MM.1S (cell line): Measurements from ENCODE around the gene LNX2.

ENCODE experiments used
- EZH2 ChIP-seq: fragments of 300-600 bp; sonication (generic); optimal IDR thresholded peaks from 2 replicates; pipeline ENCODE3; 2017; ENCODE audit warnings: low read depth, mild to moderate bottlenecking, antibody characterized with exemption, low read length, mixed read lengths
- EZH2phosphoT487 ChIP-seq: fragments of 300-600 bp; sonication (generic); IDR thresholded peaks from 2 replicates; pipeline ENCODE4 v1.6.1; 2018; ENCODE audit warnings: antibody characterized with exemption, low read length
- TF ChIP-seq, protein P1 (sequence below): fragments of 300-600 bp; sonication (generic); IDR thresholded peaks from 2 replicates; pipeline ENCODE4 v1.5.1; 2016; ENCODE audit warnings: antibody characterized with exemption, low read length, mixed read lengths

DNA sequence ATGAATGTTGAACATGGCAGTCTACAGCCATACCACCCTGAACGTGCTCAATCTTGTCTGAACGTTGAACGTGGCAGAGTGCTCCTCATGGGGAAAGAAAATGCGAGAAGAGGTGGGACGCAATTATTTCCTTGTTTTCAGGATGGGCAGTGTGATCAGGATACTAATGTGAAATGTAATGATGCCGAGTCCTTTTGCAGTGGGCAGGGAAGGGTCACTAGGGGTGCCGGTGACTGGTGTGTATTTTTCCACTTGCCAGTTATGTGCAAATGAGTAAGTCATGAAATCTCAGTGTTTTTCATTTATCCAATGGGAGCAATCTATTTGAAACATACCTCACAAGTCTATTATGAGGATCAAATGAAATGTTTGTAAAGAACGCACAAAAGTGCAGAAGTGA, 84.8 kb downstream of the LNX2 start:
- TF ChIP-seq, protein P1, sequence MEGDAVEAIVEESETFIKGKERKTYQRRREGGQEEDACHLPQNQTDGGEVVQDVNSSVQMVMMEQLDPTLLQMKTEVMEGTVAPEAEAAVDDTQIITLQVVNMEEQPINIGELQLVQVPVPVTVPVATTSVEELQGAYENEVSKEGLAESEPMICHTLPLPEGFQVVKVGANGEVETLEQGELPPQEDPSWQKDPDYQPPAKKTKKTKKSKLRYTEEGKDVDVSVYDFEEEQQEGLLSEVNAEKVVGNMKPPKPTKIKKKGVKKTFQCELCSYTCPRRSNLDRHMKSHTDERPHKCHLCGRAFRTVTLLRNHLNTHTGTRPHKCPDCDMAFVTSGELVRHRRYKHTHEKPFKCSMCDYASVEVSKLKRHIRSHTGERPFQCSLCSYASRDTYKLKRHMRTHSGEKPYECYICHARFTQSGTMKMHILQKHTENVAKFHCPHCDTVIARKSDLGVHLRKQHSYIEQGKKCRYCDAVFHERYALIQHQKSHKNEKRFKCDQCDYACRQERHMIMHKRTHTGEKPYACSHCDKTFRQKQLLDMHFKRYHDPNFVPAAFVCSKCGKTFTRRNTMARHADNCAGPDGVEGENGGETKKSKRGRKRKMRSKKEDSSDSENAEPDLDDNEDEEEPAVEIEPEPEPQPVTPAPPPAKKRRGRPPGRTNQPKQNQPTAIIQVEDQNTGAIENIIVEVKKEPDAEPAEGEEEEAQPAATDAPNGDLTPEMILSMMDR, result no peak
- no peak for TF ChIP-seq EZH2
- no peak for TF ChIP-seq EZH2phosphoT487
